Measurements from ENCODE around the gene RHOV.
A peak's percentile ranks its signal among the peaks of the same experiment; 100 is the strongest.

The RHOV gene

GRCh38 chr15:40893733-40894680, 20.0 kb upstream of the RHOV start, which contains the start of gene VPS18:
VPS18 (plus strand) TSS chr15:40894450; CDS start chr15:40894769, 319 bp downstream.
- peak within 1 kb of the TSS; percentile 82 for H3K4me3 ChIP-seq (ENCODE audit: low read length)
- TF ChIP-seq ZNF274 (IDR thresholded peaks at IDR 0.05; ENCODE audit: low read depth, low read length) = no peak

- TF ChIP-seq ZNF274 (IDR thresholded peaks at IDR 0.05; ENCODE audit: low read depth, low read length) = no peak
- no peak overlapping the region for H3K4me3 ChIP-seq (ENCODE audit: low read length)
Observed at GRCh38 chr15:40893019-40893670, 19.1 kb upstream of the RHOV start.

DNA sequence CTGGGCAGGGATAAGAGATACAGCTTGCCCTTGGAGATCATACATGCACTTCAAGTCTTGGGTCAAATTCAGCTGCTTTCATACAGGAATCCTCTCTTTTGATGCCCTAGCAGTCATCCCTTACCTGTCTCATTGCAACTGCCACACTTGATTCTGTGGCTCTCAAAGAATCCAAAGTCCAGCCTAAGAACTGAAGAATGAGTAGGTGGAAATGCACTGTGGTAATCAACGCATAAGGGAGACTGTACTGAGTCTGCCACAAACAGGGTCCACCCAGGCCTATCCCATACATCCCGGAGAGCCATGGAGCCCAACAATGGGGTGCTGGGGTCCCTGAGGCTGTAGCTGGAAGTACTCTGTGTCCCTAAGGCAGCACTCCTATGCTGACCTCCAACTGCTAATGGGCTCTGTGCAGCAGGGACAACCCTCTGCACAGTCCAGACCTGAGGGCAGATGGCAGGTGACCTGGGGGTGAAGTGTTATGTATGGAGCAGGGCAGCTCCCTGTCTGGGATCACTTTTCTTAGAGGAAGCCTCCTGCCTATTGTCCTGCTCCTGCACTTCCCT, 18.5 kb upstream of the RHOV start:
- TF ChIP-seq ZNF274 (IDR thresholded peaks at IDR 0.05; ENCODE audit: low read depth, low read length) = no peak
- no peak overlapping the region for H3K4me3 ChIP-seq (ENCODE audit: low read length)

DNA sequence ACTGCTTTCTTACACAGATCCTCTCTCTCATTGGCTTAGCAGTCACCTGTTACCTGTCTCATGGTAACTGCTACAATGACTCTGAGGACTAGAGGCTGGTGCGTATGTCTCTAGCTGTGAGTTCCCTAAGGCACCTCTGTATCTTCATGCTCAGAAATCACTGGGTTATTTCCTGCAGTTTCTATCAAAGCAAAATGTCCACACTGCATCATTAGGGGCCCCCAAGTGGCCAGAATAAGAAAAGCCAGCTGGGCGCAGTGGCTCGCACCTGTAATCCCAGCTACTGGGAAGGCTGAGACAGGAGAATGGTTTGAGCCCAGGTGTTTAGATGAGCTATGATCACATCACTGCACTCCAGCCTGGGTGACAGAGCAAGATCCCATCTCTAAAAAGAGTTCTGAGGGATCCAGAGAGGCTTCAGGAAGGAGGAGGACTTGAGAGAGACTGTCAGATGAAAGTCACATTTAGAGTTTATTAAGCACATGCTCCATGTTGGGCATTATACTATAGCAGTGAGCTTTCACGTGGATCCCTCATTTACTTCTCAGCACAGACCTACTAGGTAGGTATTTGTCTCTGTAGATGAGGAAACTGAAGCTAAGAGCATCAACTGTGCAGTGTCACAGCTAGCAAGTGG, 17.9 kb upstream of the RHOV start:
- no peak overlapping the region for H3K4me3 ChIP-seq (ENCODE audit: low read length)
- TF ChIP-seq ZNF274 (IDR thresholded peaks at IDR 0.05; ENCODE audit: low read depth, low read length) = no peak

GRCh38 chr15:40891138-40891537, 17.1 kb upstream of the RHOV start:
- no peak overlapping the region for H3K4me3 ChIP-seq (ENCODE audit: low read length)
- TF ChIP-seq ZNF274 (IDR thresholded peaks at IDR 0.05; ENCODE audit: low read depth, low read length) = no peak

DNA sequence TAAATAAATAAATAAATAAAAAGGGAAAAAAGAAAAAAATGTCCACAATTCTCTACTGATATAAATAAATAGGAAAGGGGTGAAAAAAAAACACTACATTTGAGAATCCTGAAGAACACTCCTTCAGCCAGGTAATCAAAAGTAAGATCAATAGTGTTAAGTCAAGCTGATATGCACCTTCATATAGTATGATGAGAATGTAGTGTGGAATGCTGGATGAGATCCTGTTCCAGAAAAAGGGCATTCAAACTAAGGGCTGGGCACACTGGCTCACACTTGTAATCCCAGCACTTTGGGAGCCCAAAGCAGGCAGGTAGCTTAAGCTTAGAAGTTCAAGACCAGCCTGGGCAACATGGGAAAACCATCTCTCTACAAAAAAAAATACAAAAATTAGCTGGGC, 15.1 kb upstream of the RHOV start:
- no peak overlapping the region for H3K4me3 ChIP-seq (ENCODE audit: low read length)
- no peak for TF ChIP-seq ZNF274 (IDR thresholded peaks at IDR 0.05; ENCODE audit: low read depth, low read length)

DNA sequence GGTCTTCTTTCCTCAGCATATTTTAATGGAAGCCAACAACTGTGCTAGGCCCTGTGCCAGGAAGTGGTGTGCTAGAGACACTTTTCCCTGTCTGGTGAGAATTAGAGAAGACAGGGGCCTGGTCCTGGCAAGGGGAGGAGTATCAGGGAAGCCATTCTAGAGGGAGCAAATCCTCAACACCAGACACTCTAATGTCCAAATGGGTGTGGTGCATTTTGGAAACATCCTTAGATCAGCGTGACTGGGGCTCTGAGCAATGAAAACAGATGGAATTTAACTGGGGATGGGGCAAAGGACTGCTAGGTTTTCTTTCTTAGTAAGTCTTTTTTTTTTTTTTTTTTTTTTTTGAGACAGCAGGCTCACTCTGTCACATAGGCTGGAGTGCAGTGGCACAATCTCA, 12.6 kb upstream of the RHOV start:
- no peak for TF ChIP-seq ZNF274 (IDR thresholded peaks at IDR 0.05; ENCODE audit: low read depth, low read length)

DNA sequence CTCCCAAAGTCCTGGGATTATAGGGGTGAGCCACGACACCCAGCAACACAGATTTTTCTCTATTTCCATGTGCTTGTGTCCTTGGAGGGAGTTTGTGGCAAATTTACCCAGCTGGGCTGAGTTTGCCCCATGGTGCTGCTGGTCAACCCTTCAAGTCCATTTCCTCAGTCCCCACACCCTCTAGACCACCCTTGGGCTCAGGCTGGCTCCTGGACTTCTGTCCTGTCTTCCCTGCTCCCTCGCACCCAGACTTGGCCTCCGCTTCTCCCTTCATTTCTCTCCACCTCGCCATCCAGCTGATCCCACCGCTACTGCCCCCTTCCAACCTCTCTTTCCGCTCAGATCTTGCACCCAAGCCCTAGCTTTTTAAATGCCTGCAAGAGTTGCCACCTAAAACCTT, 7.3 kb upstream of the RHOV start:
- no peak overlapping the region for H3K4me3 ChIP-seq (ENCODE audit: low read length)
- TF ChIP-seq ZNF274 (IDR thresholded peaks at IDR 0.05; ENCODE audit: low read depth, low read length) = no peak

More for the DNA sequence above, 12.6 kb upstream of the RHOV start:
- no peak overlapping the region for H3K4me3 ChIP-seq (ENCODE audit: low read length)

- TF ChIP-seq ZNF274 (IDR thresholded peaks at IDR 0.05; ENCODE audit: low read depth, low read length) = no peak
Observed at GRCh38 chr15:40879609-40880008, 5.6 kb upstream of the RHOV start.

GRCh38 chr15:40878785-40879184, 4.8 kb upstream of the RHOV start:
- TF ChIP-seq ZNF274 (IDR thresholded peaks at IDR 0.05; ENCODE audit: low read depth, low read length) = no peak

More at GRCh38 chr15:40879609-40880008, 5.6 kb upstream of the RHOV start:
- H3K4me3 ChIP-seq (ENCODE audit: low read length) = no peak overlapping the region

GRCh38 chr15:40877694-40878093, 3.7 kb upstream of the RHOV start:
- no peak overlapping the region for H3K4me3 ChIP-seq (ENCODE audit: low read length)
- TF ChIP-seq ZNF274 (IDR thresholded peaks at IDR 0.05; ENCODE audit: low read depth, low read length) = no peak

More at GRCh38 chr15:40878785-40879184, 4.8 kb upstream of the RHOV start:
- no peak overlapping the region for H3K4me3 ChIP-seq (ENCODE audit: low read length)

GRCh38 chr15:40875991-40876730, 2.1 kb upstream of the RHOV start:
- no peak for TF ChIP-seq ZNF274 (IDR thresholded peaks at IDR 0.05; ENCODE audit: low read depth, low read length)
- H3K4me3 ChIP-seq (ENCODE audit: low read length) = no peak overlapping the region

Data from GM08714 (cell line).